Panc1 (cell line): Measurements from ENCODE around the gene ADH7.

Experiments
- CTCF ChIP-seq: fragments of 450-650 bp; IDR thresholded peaks from 2 replicates; pipeline ENCODE4 v1.5.1; 2017; ENCODE audit warnings: mild to moderate bottlenecking
- POLR2AphosphoS5 ChIP-seq: IDR thresholded peaks from 2 replicates; pipeline ENCODE4 v1.6.1; 2012; ENCODE audit warnings: mild to moderate bottlenecking, low read depth, low read length, moderate library complexity
- REST ChIP-seq, 2 experiments: IDR thresholded peaks; 2 replicates each; pipeline ENCODE4 v1.6.1; 2011 to 2012; ENCODE audit warnings: low read depth in 2 of 2, control low read depth in 1 of 2, low read length in 1 of 2, mild to moderate bottlenecking in 1 of 2, moderate library complexity in 1 of 2; ENCODE audit not compliant: insufficient read depth in 1 of 2
- TCF7L2 ChIP-seq: IDR thresholded peaks from 2 replicates; pipeline ENCODE4 v1.6.1; 2011; ENCODE audit warnings: mild to moderate bottlenecking, low read depth, low read length, inconsistent platforms

GRCh38 chr4:99483636-99484035, 48.5 kb upstream of the ADH7 start:
- TF ChIP-seq CTCF (no peak), TCF7L2 (no peak), POLR2AphosphoS5 (no peak), REST (IDR thresholded peaks at IDR 0.05; ENCODE audit: insufficient read depth in 1 of 2, low read depth in 2 of 2, low read length in 1 of 2) (no peak)
